ENCODE results near the gene ACTN1. TPM values are rescaled to one million over a fixed set of nuclear protein-coding genes. Genes with fewer than 3 reads are reported as not detected.

Gene ACTN1
- total RNA-seq, 2 experiments from 2014 or later: 70.6 to 72.2 TPM

- H3K36me3 Mint-ChIP-seq: peaks cover 29% of the 10 kb centered on the region
- no peaks in the 10 kb centered on the region for H3K9me3 Mint-ChIP-seq
- intact Hi-C loops (cut with micrococcal nuclease): no loop called here
- no peak for DNase-seq
- H3K4me1 Mint-ChIP-seq (ENCODE audit: low read depth): peaks cover 15% of the 10 kb centered on the region
- no peak overlapping the region for H3K4me3 Mint-ChIP-seq
- ChIA-PET CTCF (interaction anchor here (1.4 to 1.5 kb wide), 2 partner anchors 10 to 191 kb away, joined by 5 read pairs; no protein-coding TSS in a partner anchor), POLR2A (no interaction called here)
- no peak overlapping the region for H3K27ac Mint-ChIP-seq
- no peaks in the 10 kb centered on the region for H3K27me3 Mint-ChIP-seq
Observed at GRCh38 chr14:68916358-68916941, 62.7 kb downstream of the ACTN1 start.

DNA sequence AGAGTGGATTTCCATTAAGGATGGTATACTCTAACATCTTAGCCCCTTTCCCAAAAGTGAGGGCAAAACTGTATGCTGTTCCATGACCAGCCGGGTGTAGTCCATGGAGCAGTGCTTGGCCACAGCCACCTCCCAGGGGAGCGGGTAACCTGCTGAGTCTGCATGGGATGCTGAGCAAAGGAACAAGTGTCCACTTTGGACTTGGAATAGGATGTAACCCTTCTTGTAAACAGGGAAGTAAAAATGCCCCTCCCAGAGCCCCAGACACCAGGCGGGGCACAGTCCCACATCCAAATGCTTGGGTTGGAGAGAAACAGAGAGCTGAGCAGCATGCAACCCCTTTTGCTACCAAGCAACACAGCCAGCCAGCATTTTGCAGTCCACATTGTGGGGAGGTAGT lies 65.6 kb downstream of the ACTN1 start:
- ChIA-PET POLR2A (no interaction called here), CTCF (interaction anchor here (0.9 to 5.8 kb wide), 11 partner anchors 13 to 233 kb away, joined by 3 to 54 read pairs (median 6); no protein-coding TSS in a partner anchor)
- Mint-ChIP-seq H3K27ac (no peak overlapping the region), H3K4me3 (no peak overlapping the region), H3K36me3 (peaks cover 21% of the 10 kb centered on the region), H3K4me1 (ENCODE audit: low read depth) (peaks cover 26% of the 10 kb centered on the region), H3K27me3 (no peaks in the 10 kb centered on the region), H3K9me3 (no peaks in the 10 kb centered on the region)
- DNase-seq: no peak
- intact Hi-C loops (cut with micrococcal nuclease): no loop called here

DNA sequence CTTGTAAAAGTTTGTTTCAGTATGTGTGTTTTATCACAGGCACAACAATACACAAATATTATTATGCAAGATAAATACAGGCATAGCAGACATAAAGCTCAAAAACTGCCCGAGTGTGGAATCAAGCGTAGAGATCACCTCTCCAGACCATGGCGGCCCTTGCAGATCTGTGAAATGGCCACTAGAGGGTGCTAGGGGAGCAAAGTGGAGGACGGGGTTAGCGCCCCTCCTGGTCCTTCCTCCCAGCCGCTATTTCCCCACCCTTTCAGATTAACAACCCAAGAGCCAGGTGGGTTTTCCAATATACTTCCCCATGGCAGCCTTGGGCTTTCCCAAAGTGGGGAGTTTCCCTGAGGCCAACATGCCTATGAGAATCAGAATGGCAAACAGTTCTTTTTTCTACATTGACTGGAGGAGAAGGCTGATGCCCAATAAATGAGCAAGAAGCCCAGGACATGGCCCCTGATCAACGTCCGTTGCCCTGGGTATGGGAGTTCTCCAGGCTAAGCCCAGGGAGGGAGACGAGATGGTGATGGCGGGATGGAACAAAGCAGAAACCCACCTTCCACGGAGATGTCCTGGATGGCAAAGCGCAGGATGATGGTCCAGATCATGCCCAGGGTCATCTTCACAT lies 67.4 kb downstream of the ACTN1 start:
- peaks cover 26% of the 10 kb centered on the region for H3K4me1 Mint-ChIP-seq (ENCODE audit: low read depth)
- H3K9me3 Mint-ChIP-seq: no peaks in the 10 kb centered on the region
- peaks cover 13% of the 10 kb centered on the region for H3K36me3 Mint-ChIP-seq
- no peaks in the 10 kb centered on the region for H3K27me3 Mint-ChIP-seq
- intact Hi-C loops (cut with micrococcal nuclease): loop anchor here (1.0 to 2.0 kb wide), 3 partner anchors 67 to 196 kb away; partner anchors contain the start of gene ACTN1
- H3K4me3 Mint-ChIP-seq: no peak overlapping the region
- ChIA-PET CTCF (interaction anchor here (0.6 to 5.8 kb wide), 59 partner anchors 8 to 398 kb away, joined by 3 to 54 read pairs (median 4); partner anchors contain the start of gene EXD2), POLR2A (no interaction called here)
- DNase-seq: peak; percentile 82
- no peak overlapping the region for H3K27ac Mint-ChIP-seq

- no peaks in the 10 kb centered on the region for H3K27me3 Mint-ChIP-seq
- CTCF ChIA-PET: interaction anchor here (0.6 to 5.8 kb wide), 38 partner anchors 13 to 280 kb away, joined by 3 to 54 read pairs (median 5); partner anchors contain the start of genes DCAF5 and EXD2
- intact Hi-C loops (cut with micrococcal nuclease): loop anchor here (2.0 kb wide), 1 partner anchor 68 kb away; the partner anchor contains the start of gene ACTN1
- H3K36me3 Mint-ChIP-seq: peaks cover 9% of the 10 kb centered on the region
- POLR2A ChIA-PET: interaction anchor here (0.6 kb wide), 1 partner anchor 1093 kb away, joined by 5 read pairs; no protein-coding TSS in a partner anchor
- H3K4me1 Mint-ChIP-seq (ENCODE audit: low read depth): peaks cover 26% of the 10 kb centered on the region
- H3K27ac Mint-ChIP-seq: no peak overlapping the region
- no peak overlapping the region for H3K4me3 Mint-ChIP-seq
- no peaks in the 10 kb centered on the region for H3K9me3 Mint-ChIP-seq
- peak; percentile 28 for DNase-seq
Observed at GRCh38 chr14:68910540-68910939, 68.6 kb downstream of the ACTN1 start.

DNA sequence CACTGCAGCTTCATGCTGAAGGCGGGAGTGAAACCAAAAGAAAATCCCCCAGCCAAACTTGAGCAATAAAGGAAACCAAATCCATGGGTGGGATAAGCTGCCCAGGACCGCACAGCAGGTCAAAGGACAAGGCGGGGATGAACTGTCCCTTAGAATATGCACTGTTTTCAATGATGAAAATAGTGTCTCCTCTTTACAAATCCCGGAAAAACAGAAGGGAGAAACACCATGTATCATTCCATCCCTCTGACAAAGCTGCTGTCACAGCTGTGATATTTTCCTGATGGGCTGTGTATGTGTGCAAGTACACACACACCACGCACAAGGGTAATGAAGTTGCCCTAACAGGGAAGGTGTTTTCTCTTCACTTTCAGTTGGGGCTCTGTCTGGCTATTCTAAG lies 70.3 kb downstream of the ACTN1 start:
- CTCF ChIA-PET: interaction anchor here (0.6 to 5.8 kb wide), 6 partner anchors 16 to 199 kb away, joined by 3 to 54 read pairs (median 33); no protein-coding TSS in a partner anchor
- H3K4me3 Mint-ChIP-seq: no peak overlapping the region
- H3K36me3 Mint-ChIP-seq: peaks cover 15% of the 10 kb centered on the region
- no peak for DNase-seq
- POLR2A ChIA-PET: no interaction called here
- H3K9me3 Mint-ChIP-seq: no peaks in the 10 kb centered on the region
- H3K27me3 Mint-ChIP-seq: no peaks in the 10 kb centered on the region
- H3K27ac Mint-ChIP-seq: no peak overlapping the region
- peaks cover 26% of the 10 kb centered on the region for H3K4me1 Mint-ChIP-seq (ENCODE audit: low read depth)
- intact Hi-C loops (cut with micrococcal nuclease): no loop called here

- no peak overlapping the region for H3K27ac Mint-ChIP-seq
- peaks cover 22% of the 10 kb centered on the region for H3K4me1 Mint-ChIP-seq (ENCODE audit: low read depth)
- no peaks in the 10 kb centered on the region for H3K9me3 Mint-ChIP-seq
- H3K4me3 Mint-ChIP-seq: no peak overlapping the region
- no peaks in the 10 kb centered on the region for H3K27me3 Mint-ChIP-seq
- POLR2A ChIA-PET: no interaction called here
- no peak for DNase-seq
- H3K36me3 Mint-ChIP-seq: peaks cover 15% of the 10 kb centered on the region
- intact Hi-C loops (cut with micrococcal nuclease): no loop called here
- CTCF ChIA-PET: interaction anchor here (0.8 to 5.8 kb wide), 3 partner anchors 17 to 195 kb away, joined by 3 to 54 read pairs (median 29); no protein-coding TSS in a partner anchor
Observed at GRCh38 chr14:68908201-68908600, 70.9 kb downstream of the ACTN1 start.

DNA sequence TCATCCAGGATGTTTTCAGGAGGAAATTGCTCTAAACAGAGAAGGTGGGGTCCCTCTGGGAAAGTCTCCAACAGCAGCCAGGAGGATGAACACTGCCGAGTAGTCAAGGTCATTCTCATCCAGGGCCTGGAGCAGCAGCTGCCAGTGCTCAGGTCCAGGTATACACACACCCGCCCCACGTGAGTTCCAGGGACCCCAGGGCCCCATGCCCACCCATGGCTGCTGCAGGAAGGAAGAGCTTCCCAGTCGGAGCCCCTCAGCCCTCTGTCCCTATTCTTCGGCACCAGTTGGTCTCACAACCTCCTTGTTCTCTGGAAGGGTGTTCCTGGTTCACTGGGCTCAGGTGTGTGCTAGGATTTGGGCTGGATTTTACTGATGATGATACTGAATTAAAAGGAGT lies 72.7 kb downstream of the ACTN1 start:
- Mint-ChIP-seq H3K36me3 (peaks cover 22% of the 10 kb centered on the region), H3K27me3 (no peaks in the 10 kb centered on the region), H3K9me3 (no peaks in the 10 kb centered on the region), H3K4me1 (ENCODE audit: low read depth) (peaks cover 10% of the 10 kb centered on the region), H3K27ac (no peak overlapping the region), H3K4me3 (no peak overlapping the region)
- DNase-seq: no peak
- intact Hi-C loops (cut with micrococcal nuclease): no loop called here
- ChIA-PET CTCF (no interaction called here), POLR2A (no interaction called here)

GRCh38 chr14:68905107-68905895 lies 73.8 kb downstream of the ACTN1 start:
- H3K4me3 Mint-ChIP-seq: no peak overlapping the region
- H3K27ac Mint-ChIP-seq: no peak overlapping the region
- DNase-seq: no peak
- H3K27me3 Mint-ChIP-seq: no peaks in the 10 kb centered on the region
- peaks cover 26% of the 10 kb centered on the region for H3K36me3 Mint-ChIP-seq
- no peaks in the 10 kb centered on the region for H3K9me3 Mint-ChIP-seq
- ChIA-PET POLR2A (no interaction called here), CTCF (interaction anchor here (0.9 kb wide), 1 partner anchor 202 kb away, joined by 4 read pairs; no protein-coding TSS in a partner anchor)
- intact Hi-C loops (cut with micrococcal nuclease): no loop called here
- no peaks in the 10 kb centered on the region for H3K4me1 Mint-ChIP-seq (ENCODE audit: low read depth)

- no peaks in the 10 kb centered on the region for H3K9me3 Mint-ChIP-seq
- H3K27ac Mint-ChIP-seq: no peak overlapping the region
- intact Hi-C loops (cut with micrococcal nuclease): no loop called here
- H3K4me1 Mint-ChIP-seq (ENCODE audit: low read depth): peaks cover 7% of the 10 kb centered on the region
- ChIA-PET POLR2A (no interaction called here), CTCF (interaction anchor here (1.0 kb wide), 1 partner anchor 39 kb away, joined by 3 read pairs; no protein-coding TSS in a partner anchor)
- DNase-seq: no peak
- H3K27me3 Mint-ChIP-seq: no peaks in the 10 kb centered on the region
- no peak overlapping the region for H3K4me3 Mint-ChIP-seq
- peaks cover 30% of the 10 kb centered on the region for H3K36me3 Mint-ChIP-seq
Observed at GRCh38 chr14:68902357-68902756, 76.7 kb downstream of the ACTN1 start.

- H3K9me3 Mint-ChIP-seq: no peaks in the 10 kb centered on the region
- ChIA-PET POLR2A (no interaction called here), CTCF (no interaction called here)
- intact Hi-C loops (cut with micrococcal nuclease): no loop called here
- DNase-seq: no peak
- H3K27ac Mint-ChIP-seq: no peak overlapping the region
- no peak overlapping the region for H3K4me3 Mint-ChIP-seq
- peaks cover 25% of the 10 kb centered on the region for H3K36me3 Mint-ChIP-seq
- no peaks in the 10 kb centered on the region for H3K27me3 Mint-ChIP-seq
- peaks cover 12% of the 10 kb centered on the region for H3K4me1 Mint-ChIP-seq (ENCODE audit: low read depth)
Observed at GRCh38 chr14:68899033-68899603, 80.0 kb downstream of the ACTN1 start.

- Mint-ChIP-seq H3K4me1 (ENCODE audit: low read depth) (peaks cover 12% of the 10 kb centered on the region), H3K27me3 (no peaks in the 10 kb centered on the region), H3K9me3 (no peaks in the 10 kb centered on the region), H3K36me3 (peaks cover 22% of the 10 kb centered on the region), H3K4me3 (no peak overlapping the region), H3K27ac (no peak overlapping the region)
- ChIA-PET CTCF (interaction anchor here (1.8 kb wide), 1 partner anchor 14 kb away, joined by 13 read pairs; no protein-coding TSS in a partner anchor), POLR2A (no interaction called here)
- no peak for DNase-seq
- intact Hi-C loops (cut with micrococcal nuclease): no loop called here
Observed at GRCh38 chr14:68898248-68899032, 80.7 kb downstream of the ACTN1 start.
